Gastroesophageal sphincter (tissue), 4 donors: ENCODE data around the gene LSAMP. TPM values are rescaled to one million over a fixed set of nuclear protein-coding genes. Genes with fewer than 3 reads are reported as not detected.
A peak's percentile ranks its signal among the peaks of the same experiment; 100 is the strongest.

Experiments used
- ATAC-seq: fragments of 150-250 bp; one replicate; pipeline ENCODE4 v1.9.1; 2016; ENCODE audit warnings: mild to moderate bottlenecking, moderate library complexity
- H3K27ac ChIP-seq, 4 donors: fragments of 200-600 bp; sonication (generic) in 3 of 4; 1 replicate in 3 of 4; 2 replicates in 1 of 4; pipeline ENCODE4 v1.5.1; 2016 to 2019
- H3K27me3 ChIP-seq: fragments of 200-600 bp; sonication (generic); one replicate; pipeline ENCODE4 v1.5.1; 2019
- H3K36me3 ChIP-seq, 2 donors: fragments of 200-600 bp; sonication (generic); one replicate each; pipeline ENCODE4 v1.5.1; 2019; ENCODE audit warnings: control low read depth in 1 of 2
- H3K4me1 ChIP-seq, 3 donors: fragments of 200-600 bp; sonication (generic); 1 replicate in 2 of 3; 2 replicates in 1 of 3; pipeline ENCODE4 v1.5.1; 2016 to 2019; ENCODE audit warnings: control low read depth in 2 of 3
- H3K4me3 ChIP-seq, 2 donors: fragments of 200-600 bp; sonication (generic); one replicate each; pipeline ENCODE4 v1.5.1; 2019; ENCODE audit warnings: mild to moderate bottlenecking in 1 of 2, moderate library complexity in 1 of 2
- H3K9me3 ChIP-seq, 3 donors: fragments of 200-600 bp; sonication (generic); one replicate each; pipeline ENCODE4 v1.5.1; 2017 to 2019; ENCODE audit warnings: control low read depth in 2 of 3
- CTCF ChIP-seq, 4 experiments: fragments of 200-600 bp in 2 of 4; fragments of 450-650 bp in 2 of 4; sonication (generic) in 1 of 4; IDR thresholded peaks; one replicate each; pipeline ENCODE4 v1.5.1; 2017 to 2019; ENCODE audit warnings: antibody characterized with exemption in 4 of 4, mild to moderate bottlenecking in 2 of 4, moderate library complexity in 2 of 4
- EP300 ChIP-seq: sonication (generic); formaldehyde crosslinking; IDR thresholded peaks from one replicate; pipeline ENCODE4 v1.6.1; 2017; ENCODE audit warnings: antibody characterized with exemption, mild to moderate bottlenecking
- POLR2A ChIP-seq, 2 donors: fragments of 450-650 bp; IDR thresholded peaks; one replicate each; pipeline ENCODE4 v1.6.1; 2017; ENCODE audit warnings: antibody characterized with exemption in 2 of 2, mild to moderate bottlenecking in 2 of 2, moderate library complexity in 1 of 2
- POLR2AphosphoS5 ChIP-seq: sonication (generic); formaldehyde crosslinking; IDR thresholded peaks from one replicate; pipeline ENCODE4 v1.6.1; 2017; ENCODE audit warnings: antibody characterized with exemption
- WGBS, 2 donors: methylation state at CpG; one replicate each; pipeline ENCODE4 v1.1.5; 2018; ENCODE audit warnings: low coverage in 1 of 2; 5-methylcytosine and 5-hydroxymethylcytosine counted together
- total RNA-seq, 4 donors: library from RNA; depleted of rRNA; stranded (reverse); fragments of >200 nt; gene quantifications; one replicate each; pipeline ENCODE4 v1.1.0, GENCODE V29; 2016

The LSAMP gene
- total RNA-seq, 4 donors from 2014 or later: 1.5 to 9.3 (median 3.6) TPM

- Histone ChIP-seq H3K27ac (no peak overlapping the region), H3K27me3 (no peaks in the 10 kb centered on the region), H3K9me3 (no peaks in the 10 kb centered on the region), H3K4me3 (no peak overlapping the region), H3K36me3 (no peaks in the 10 kb centered on the region), H3K4me1 (peaks cover 0 to 18% (median 0%) of the 10 kb centered on the region in 3 donors)
- 37 to 42% methylated on average over 3 to 4 of the region's 4 CpGs for WGBS, 2 donors
- no peak for TF ChIP-seq POLR2A (IDR thresholded peaks at IDR 0.05)
- no peak for TF ChIP-seq CTCF (IDR thresholded peaks at IDR 0.05)
- TF ChIP-seq EP300: no peak
- no peak for TF ChIP-seq POLR2AphosphoS5
- no peak for ATAC-seq
These were observed 586.1 kb downstream of the LSAMP start for GRCh38 chr3:115859002-115859807.

- peak overlapping the region in 1 of 4 donors; percentile 30 for H3K27ac ChIP-seq
- no peaks in the 10 kb centered on the region for H3K9me3 ChIP-seq
- WGBS, 2 donors: 32 to 49% methylated on average over 2 to 3 of the region's 3 CpGs
- ATAC-seq: no peak
- peaks cover 0 to 18% (median 0%) of the 10 kb centered on the region in 3 donors for H3K4me1 ChIP-seq
- no peaks in the 10 kb centered on the region for H3K36me3 ChIP-seq
- H3K4me3 ChIP-seq: no peak overlapping the region
- no peaks in the 10 kb centered on the region for H3K27me3 ChIP-seq
- TF ChIP-seq POLR2A (IDR thresholded peaks at IDR 0.05) (no peak), POLR2AphosphoS5 (peak; percentile 74), CTCF (IDR thresholded peaks at IDR 0.05) (no peak), EP300 (no peak)
These were observed 587.7 kb downstream of the LSAMP start for GRCh38 chr3:115857518-115858136.

- WGBS, 2 donors: 60% methylated on average over 1 of the region's 1 CpG; no CpG with 5 or more reads in 1 of the 2 donors
- H3K27me3 ChIP-seq: no peaks in the 10 kb centered on the region
- no peak for TF ChIP-seq CTCF (IDR thresholded peaks at IDR 0.05)
- no peak for TF ChIP-seq POLR2A (IDR thresholded peaks at IDR 0.05)
- TF ChIP-seq EP300: no peak
- no peak for TF ChIP-seq POLR2AphosphoS5
- H3K4me3 ChIP-seq: no peak overlapping the region
- H3K9me3 ChIP-seq: no peaks in the 10 kb centered on the region
- no peak for ATAC-seq
- H3K4me1 ChIP-seq: peaks cover 0 to 18% (median 0%) of the 10 kb centered on the region in 3 donors
- H3K36me3 ChIP-seq: no peaks in the 10 kb centered on the region
- no peak overlapping the region for H3K27ac ChIP-seq
These were observed 589.4 kb downstream of the LSAMP start for GRCh38 chr3:115855911-115856310.

- Histone ChIP-seq H3K9me3 (no peaks in the 10 kb centered on the region), H3K36me3 (no peaks in the 10 kb centered on the region), H3K4me3 (no peak overlapping the region), H3K4me1 (peaks cover 0 to 14% (median 0%) of the 10 kb centered on the region in 3 donors), H3K27ac (no peak overlapping the region), H3K27me3 (no peaks in the 10 kb centered on the region)
- no peak for ATAC-seq
- TF ChIP-seq POLR2A (IDR thresholded peaks at IDR 0.05): no peak
- TF ChIP-seq CTCF (IDR thresholded peaks at IDR 0.05): no peak
- no peak for TF ChIP-seq EP300
- no peak for TF ChIP-seq POLR2AphosphoS5
These were observed 592.2 kb downstream of the LSAMP start for GRCh38 chr3:115853104-115853503.

- Histone ChIP-seq H3K9me3 (no peaks in the 10 kb centered on the region), H3K27ac (no peak overlapping the region), H3K36me3 (no peaks in the 10 kb centered on the region), H3K27me3 (no peaks in the 10 kb centered on the region), H3K4me3 (no peak overlapping the region), H3K4me1 (peaks cover 0 to 6% (median 0%) of the 10 kb centered on the region in 3 donors)
- 88% methylated on average over 4 of the region's 4 CpGs; no CpG with 5 or more reads in 1 of the 2 donors for WGBS, 2 donors
- ATAC-seq: no peak
- no peak for TF ChIP-seq CTCF (IDR thresholded peaks at IDR 0.05)
- TF ChIP-seq EP300: no peak
- TF ChIP-seq POLR2AphosphoS5: no peak
- TF ChIP-seq POLR2A (IDR thresholded peaks at IDR 0.05): no peak
These were observed 593.0 kb downstream of the LSAMP start for GRCh38 chr3:115852278-115852677.
